ENCODE measurements around the gene ZNF329.

Gene ZNF329

DNA sequence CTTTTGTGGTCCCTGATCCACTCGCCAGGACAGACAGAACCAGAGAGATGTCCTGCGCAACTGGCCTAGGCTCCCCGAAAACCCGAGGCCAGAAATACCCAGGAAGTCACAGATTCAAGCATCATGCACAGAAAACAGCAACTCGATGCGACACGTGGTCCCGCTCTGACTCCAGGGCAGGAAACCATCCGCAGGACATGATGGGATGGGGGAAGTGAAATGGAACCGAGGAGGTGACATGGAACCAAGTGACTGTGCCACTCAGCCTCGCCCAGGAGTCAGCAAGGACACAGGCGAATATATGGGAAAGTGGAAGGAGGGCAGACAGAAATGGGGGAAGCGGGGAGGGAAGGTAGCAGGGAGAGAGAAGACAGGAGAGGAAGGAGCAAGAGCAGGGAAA lies 53.7 kb downstream of the ZNF329 start:
- TF ChIP-seq GATA2 (IDR thresholded peaks at IDR 0.05; ENCODE audit: low read depth, low read length), result no peak
- no peak for TF ChIP-seq GATA3 (IDR thresholded peaks at IDR 0.05; ENCODE audit: low read depth, low read length)

DNA sequence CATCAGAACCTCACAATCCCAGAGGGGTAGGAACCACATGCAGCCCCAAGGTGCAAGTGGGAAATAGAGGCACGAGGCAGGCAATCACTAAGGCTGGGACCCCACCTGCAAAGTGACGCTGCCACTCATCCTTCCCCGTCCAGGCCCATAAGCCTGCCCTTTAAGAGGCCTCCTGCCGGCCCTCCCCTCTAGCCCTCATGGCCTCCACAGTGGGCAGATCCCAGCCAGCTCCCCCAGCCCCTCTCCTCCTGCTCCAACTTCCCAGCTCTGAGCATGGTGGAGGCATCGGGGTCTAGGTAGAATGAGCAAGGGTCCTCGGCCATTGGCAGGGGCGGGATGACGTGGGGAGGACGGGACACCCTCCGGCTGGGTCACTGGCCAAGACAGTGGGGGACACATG lies 55.3 kb downstream of the ZNF329 start:
- TF ChIP-seq GATA3 (IDR thresholded peaks at IDR 0.05; ENCODE audit: low read depth, low read length) (no peak), GATA2 (IDR thresholded peaks at IDR 0.05; ENCODE audit: low read depth, low read length) (no peak)

DNA sequence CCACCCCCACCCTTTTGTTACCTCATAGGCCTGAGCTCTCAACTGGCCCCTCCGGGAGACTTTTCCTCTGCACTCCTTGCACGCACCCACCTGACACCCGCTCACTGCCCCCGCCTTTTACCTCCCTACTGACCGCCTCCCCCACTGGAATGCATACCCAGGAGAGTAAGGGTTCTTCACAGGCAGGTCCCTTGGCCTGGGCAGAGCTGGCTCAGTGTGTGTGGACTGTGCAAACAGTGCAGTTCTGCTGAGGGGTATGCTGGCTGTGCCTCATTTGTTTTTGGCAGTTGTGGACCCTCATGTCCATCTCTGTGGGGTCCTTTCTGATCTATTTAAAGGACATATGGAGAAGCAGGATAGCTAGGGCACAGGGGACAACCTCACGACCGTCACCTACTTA lies 57.5 kb downstream of the ZNF329 start:
- no peak for TF ChIP-seq GATA2 (IDR thresholded peaks at IDR 0.05; ENCODE audit: low read depth, low read length)

DNA sequence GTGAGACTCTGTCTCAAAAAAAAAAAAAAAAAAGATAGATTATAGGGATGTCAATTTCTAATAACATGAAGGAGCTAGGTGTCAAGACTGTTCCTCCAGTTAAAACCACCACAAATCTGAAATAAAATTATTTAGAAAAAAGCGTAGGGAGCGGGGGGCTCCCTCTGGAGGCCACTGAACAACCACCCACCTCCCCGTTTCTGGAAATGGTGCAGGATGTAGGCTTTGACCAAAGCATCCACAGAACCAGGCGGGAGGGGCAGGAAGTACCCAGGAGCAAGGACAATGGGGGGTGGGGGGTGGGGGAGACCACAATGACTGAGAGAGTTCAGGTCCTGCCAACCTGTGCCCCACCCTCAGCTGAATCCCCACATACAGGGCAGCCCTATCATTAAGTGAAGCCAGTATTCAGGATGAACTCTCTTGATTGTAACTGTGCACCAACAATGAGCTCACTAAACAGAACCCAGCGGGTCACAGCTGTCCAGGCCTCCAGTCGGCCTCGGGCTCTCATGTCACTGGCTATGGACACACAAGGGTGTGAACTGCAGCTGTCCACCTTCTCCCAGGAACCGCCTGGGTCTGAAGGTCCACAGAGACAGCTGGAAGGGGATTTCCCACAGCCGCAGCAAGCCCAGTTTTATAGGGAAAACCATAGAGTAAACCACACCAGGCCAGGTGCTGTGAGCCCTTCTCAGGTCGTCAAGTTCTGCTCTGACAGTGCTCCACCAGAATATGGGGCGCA lies 59.2 kb downstream of the ZNF329 start:
- TF ChIP-seq GATA2 (IDR thresholded peaks at IDR 0.05; ENCODE audit: low read depth, low read length) (no peak), GATA3 (IDR thresholded peaks at IDR 0.05; ENCODE audit: low read depth, low read length) (no peak)

DNA sequence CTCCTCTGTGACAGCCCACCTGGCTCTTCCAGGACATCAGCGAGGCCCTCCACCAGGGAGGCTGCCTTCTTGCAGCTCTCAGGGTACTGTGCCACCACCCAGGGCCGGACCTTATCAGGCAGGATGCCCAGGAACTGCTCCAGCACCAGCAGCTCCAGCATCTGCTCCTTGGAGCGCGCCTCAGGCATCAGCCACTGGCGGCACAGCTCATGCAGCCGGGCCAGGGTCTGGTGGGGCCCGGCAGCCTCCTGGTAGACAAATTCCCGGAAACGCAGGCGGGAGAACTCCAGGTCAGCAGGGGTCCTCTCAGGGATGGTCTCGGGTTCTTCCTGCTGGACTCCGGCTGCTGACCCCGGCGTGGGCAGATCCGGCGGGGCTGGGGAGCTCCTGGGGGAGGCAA lies 60.7 kb downstream of the ZNF329 start:
- TF ChIP-seq GATA3 (IDR thresholded peaks at IDR 0.05; ENCODE audit: low read depth, low read length) (no peak), GATA2 (IDR thresholded peaks at IDR 0.05; ENCODE audit: low read depth, low read length) (no peak)

DNA sequence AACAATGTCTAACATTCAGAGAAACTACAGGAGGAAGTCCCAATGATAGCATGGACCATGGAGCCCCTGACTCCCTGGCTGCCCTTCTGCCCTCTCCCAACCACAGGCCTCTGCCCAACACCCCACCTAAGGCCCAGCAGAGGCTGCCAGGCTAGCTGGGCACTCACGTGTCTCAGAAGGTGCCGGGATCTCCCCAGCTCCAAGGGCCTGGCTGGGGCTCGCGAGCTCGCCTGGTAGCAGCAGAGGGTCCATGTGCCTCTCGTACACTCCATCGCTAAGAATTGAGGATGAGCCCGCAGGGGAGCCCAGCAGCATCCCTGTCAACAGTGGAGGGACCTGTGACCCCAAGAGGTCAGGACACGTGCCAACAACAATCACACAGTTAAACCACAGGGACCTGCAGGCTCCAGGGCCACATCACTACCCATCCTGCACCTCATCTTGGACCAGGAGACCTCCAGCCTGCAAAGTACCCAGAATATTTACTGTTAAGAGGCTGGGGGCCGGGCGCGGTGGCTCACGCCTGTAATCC lies 62.0 kb downstream of the ZNF329 start:
- no peak for TF ChIP-seq GATA2 (IDR thresholded peaks at IDR 0.05; ENCODE audit: low read depth, low read length)
- no peak for TF ChIP-seq GATA3 (IDR thresholded peaks at IDR 0.05; ENCODE audit: low read depth, low read length)

DNA sequence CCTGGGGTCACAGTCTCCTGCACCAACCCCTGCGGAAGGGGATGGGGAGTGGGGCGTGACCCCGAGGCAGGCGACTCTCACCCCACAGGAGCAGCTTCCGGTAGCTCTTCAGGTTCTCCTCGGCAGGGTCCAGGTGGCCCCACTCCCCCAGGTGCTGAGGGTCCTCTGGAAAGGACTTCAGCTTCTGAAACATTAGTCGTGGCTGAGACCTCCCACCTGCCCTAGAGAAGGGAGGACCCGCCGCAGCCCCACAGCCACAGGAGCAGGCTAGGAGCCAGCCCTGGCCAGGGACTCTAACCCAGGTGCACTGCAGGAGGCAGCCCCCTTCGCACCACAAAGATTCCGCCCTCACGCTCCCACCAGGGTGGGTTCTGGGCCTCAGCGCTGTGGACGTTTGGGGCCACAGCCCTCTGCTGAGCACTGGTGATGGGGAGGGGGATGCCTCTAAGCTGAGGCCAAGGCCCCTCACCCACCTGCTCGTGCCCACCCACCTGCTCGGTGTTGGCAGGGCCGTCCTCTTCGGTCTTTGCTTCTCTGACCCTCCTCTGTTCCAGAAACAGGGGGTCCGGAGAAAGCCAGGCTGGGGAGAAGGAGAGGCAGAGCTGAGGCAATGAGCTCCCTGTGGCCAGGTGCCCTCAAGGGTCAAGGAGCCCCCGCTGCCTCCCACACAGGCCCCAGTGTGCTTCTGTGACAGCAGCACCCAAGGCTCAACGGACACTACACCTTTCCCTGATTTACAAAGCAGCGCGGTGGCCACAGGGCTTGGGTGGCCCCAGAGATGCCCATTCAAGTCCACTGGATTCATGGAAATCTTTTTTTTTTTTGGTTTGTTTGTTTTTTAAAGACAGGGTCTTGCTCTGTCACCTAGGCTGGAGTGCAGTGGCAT lies 63.5 kb downstream of the ZNF329 start:
- no peak for TF ChIP-seq GATA2 (IDR thresholded peaks at IDR 0.05; ENCODE audit: low read depth, low read length)

DNA sequence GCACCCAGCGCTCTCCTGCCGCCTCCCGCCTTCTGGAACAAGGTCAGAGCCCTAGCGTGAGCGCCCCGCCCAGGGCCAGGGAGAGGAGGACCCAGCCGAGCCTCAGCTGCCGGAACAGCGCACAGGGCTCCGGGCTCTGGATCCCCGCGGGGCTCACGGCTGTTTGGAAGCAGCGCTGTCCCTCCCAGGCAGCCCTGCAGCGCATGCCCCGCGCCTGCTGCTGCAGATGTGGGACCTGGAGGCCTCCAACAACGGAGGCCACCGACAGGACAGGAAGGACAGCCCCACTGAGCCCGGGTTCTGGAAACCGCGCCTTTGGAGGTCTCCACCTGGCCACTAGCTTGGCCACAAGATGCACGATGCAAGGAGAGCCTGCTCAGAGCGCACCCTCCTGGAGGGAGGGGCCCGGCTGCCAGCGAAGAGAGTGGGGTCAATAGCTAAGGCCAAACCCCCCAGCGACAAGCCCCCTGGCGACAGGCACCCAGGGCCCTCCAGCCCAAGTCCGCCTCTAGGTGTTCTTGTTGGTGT lies 65.2 kb downstream of the ZNF329 start:
- TF ChIP-seq GATA2 (IDR thresholded peaks at IDR 0.05; ENCODE audit: low read depth, low read length), result no peak
- TF ChIP-seq GATA3 (IDR thresholded peaks at IDR 0.05; ENCODE audit: low read depth, low read length), result no peak

DNA sequence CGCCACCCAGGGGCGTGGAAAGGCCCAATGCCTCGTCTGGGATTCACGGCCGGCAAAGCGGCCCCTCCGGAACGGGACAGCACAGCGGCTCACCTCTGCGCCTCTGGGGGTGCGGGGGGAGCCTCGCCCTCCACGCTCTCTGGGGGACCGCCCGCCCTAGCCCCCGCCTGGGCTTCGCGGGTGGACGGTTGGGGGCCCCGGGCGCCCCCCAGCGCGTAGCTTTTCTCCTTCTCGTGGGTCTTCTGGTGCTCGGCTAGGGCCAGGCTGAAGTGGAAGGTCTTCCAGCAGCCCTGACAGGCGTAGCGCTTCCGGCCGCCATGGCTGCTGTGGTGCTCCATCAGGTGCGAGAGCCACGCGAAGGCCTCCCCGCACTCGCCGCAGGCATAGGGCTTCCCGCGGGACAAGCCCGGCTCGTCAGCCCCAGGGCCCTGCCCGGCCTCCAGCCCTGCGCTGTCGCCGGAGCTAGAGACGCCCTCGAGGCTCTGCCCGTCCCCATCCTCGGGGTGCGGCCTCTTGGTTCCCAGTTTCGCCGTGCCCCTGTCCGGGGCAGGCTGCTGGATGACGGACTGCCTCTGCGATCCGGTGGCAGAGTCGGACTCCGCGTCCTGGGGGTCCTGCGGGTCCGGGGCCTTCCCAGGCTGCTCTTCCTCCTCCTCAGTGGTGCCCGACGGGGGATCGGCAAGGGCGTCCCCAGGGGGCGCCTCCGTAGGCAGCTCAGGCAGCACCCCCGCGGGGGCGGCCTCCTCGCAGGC lies 65.8 kb downstream of the ZNF329 start:
- TF ChIP-seq GATA2 (IDR thresholded peaks at IDR 0.05; ENCODE audit: low read depth, low read length) (no peak), GATA3 (IDR thresholded peaks at IDR 0.05; ENCODE audit: low read depth, low read length) (no peak)

DNA sequence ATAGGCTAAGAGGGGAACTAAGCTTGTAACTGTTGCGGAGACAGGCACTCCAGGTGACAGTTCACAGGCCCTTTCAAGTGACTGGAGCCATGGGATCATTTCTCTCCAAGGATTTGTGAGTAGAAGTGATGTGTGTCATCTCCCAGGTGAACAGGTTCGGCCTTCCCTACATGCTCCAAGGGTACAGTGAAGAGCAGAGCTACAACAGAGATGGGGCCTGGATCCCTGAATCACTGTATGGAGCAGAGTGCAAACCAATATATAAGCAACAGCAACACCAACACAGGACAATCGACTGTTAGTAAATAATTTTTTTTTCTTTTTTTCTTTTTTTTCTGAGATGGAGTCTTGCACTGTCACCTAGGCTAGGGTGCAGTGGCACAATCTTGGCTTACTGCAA lies 67.6 kb downstream of the ZNF329 start:
- TF ChIP-seq GATA3 (IDR thresholded peaks at IDR 0.05; ENCODE audit: low read depth, low read length) (no peak), GATA2 (IDR thresholded peaks at IDR 0.05; ENCODE audit: low read depth, low read length) (no peak)

DNA sequence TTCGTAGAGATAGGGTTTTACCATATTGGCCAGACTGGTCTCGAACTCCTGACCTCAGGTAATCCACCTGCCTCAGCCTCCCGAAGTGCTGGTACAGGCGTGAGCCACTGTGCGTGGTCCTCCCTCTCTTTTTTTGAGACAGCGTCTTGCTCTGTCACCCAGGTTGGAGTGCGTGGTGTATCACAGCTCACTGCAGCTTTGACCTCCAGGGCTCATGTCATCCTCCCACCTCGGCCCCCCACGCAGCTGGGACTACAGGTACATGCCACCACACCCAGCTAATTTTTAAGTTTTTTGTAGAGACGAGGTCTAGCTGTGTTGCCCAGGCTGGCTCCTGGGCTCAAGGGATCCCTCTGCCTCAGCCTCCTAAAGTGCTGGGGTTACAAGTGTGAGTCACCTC lies 70.8 kb downstream of the ZNF329 start:
- no peak for TF ChIP-seq GATA2 (IDR thresholded peaks at IDR 0.05; ENCODE audit: low read depth, low read length)
- TF ChIP-seq GATA3 (IDR thresholded peaks at IDR 0.05; ENCODE audit: low read depth, low read length), result no peak
